ENCODE results near the gene FFAR3. TPM values are rescaled to one million over a fixed set of nuclear protein-coding genes. Genes with fewer than 3 reads are reported as not detected.
"Not testable (repeated sequence)": the region's sequence is repeated elsewhere in the genome, so short reads cannot be mapped to it uniquely, and the experiment has no call there.

Gene FFAR3
- total and polyA plus RNA-seq, 2 experiments from 2014 or later, result 0.21 TPM; not detected in 1

DNA sequence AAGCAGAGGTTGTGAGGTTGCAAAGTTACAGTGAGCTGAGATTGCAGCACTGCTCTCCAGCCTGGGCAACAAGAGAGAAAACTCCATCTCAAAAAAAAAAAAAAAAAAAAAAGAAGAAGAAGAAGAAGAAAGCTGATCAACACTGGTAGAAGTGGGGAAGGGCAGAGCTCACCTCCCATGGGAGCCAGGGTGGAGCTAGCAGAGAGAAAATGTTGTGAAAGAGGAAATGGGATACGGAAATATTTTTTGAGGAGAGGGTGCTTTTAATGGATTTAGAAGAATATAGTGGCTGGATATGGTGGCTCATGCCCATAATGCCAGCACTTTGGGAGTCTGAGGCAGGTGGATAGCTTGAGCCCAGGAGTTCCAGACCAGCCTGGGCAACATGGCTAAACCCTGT lies 19.4 kb downstream of the FFAR3 start:
- peak in 1 of 2 donors; percentile 19 for DNase-seq (ENCODE audit: low read depth in 1 of 2, low spot score in 1 of 2)
- H3K27me3 ChIP-seq, result no peaks in the 10 kb centered on the region

DNA sequence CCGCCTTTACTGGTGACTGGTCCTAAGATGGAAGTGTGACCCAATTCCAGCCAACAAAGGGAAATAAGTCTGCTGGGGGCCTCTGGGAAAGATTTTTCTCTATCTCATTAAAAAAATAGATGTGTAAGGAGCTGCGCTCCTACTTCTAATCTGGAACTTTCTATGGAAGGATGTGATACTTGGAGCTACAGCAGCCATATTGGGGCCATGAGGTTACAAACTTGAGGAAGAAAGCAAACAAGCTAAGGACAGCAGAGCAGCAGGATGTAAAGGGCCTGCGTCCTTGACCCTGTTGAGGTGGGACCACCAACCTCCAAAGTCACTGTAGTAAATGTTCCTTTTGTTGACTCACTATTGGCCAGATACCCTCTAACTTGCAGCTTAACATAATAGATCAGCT lies 20.1 kb downstream of the FFAR3 start:
- TF ChIP-seq, protein P1, sequence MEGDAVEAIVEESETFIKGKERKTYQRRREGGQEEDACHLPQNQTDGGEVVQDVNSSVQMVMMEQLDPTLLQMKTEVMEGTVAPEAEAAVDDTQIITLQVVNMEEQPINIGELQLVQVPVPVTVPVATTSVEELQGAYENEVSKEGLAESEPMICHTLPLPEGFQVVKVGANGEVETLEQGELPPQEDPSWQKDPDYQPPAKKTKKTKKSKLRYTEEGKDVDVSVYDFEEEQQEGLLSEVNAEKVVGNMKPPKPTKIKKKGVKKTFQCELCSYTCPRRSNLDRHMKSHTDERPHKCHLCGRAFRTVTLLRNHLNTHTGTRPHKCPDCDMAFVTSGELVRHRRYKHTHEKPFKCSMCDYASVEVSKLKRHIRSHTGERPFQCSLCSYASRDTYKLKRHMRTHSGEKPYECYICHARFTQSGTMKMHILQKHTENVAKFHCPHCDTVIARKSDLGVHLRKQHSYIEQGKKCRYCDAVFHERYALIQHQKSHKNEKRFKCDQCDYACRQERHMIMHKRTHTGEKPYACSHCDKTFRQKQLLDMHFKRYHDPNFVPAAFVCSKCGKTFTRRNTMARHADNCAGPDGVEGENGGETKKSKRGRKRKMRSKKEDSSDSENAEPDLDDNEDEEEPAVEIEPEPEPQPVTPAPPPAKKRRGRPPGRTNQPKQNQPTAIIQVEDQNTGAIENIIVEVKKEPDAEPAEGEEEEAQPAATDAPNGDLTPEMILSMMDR (IDR thresholded peaks at IDR 0.05; ENCODE audit: low read depth, low read length), result no peak
- DNase-seq (ENCODE audit: low read depth in 1 of 2, low spot score in 1 of 2), result no peak
- no peak overlapping the region for H3K4me3 ChIP-seq
- peaks cover 30% of the 10 kb centered on the region for H3K4me1 ChIP-seq (ENCODE audit: low read depth)
- no peaks in the 10 kb centered on the region for H3K27me3 ChIP-seq
- H3K36me3 ChIP-seq, result no peaks in the 10 kb centered on the region
- no peak overlapping the region for H3K27ac ChIP-seq
- H3K9me3 ChIP-seq (ENCODE audit: low read depth), result no peaks in the 10 kb centered on the region

More for the DNA sequence above, 19.4 kb downstream of the FFAR3 start:
- Histone ChIP-seq H3K27ac (no peak overlapping the region), H3K4me3 (no peak overlapping the region), H3K36me3 (no peaks in the 10 kb centered on the region), H3K4me1 (ENCODE audit: low read depth) (peaks cover 30% of the 10 kb centered on the region), H3K9me3 (ENCODE audit: low read depth) (no peaks in the 10 kb centered on the region)
- TF ChIP-seq, protein P1 (IDR thresholded peaks at IDR 0.05; ENCODE audit: low read depth, low read length), result no peak

DNA sequence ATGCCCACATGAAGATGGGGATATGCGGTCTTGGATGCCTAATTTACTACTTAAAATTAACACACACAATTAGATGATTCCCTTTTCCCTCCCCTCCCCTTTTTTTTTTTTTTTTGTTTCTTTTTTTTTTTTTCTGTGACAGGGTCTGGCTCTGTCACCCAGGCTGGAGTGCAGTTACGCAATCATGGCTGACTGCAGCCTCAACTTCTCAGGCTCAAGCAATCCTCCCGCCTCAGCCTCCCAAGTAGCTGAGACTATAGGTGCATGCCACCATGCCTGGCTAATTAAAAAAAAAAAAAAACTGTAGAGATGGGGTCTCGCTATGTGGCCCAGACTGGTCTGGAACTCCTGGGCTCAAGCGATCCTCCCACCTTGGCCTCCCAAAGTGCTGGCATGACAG lies 21.3 kb downstream of the FFAR3 start:
- not testable (repeated sequence) for H3K27me3 ChIP-seq; DNase-seq (ENCODE audit: low read depth in 1 of 2, low spot score in 1 of 2); H3K4me3 ChIP-seq; H3K9me3 ChIP-seq (ENCODE audit: low read depth); H3K36me3 ChIP-seq
- Histone ChIP-seq H3K27ac (peak overlapping the region; percentile 87), H3K4me1 (ENCODE audit: low read depth) (peaks cover 30% of the 10 kb centered on the region)

DNA sequence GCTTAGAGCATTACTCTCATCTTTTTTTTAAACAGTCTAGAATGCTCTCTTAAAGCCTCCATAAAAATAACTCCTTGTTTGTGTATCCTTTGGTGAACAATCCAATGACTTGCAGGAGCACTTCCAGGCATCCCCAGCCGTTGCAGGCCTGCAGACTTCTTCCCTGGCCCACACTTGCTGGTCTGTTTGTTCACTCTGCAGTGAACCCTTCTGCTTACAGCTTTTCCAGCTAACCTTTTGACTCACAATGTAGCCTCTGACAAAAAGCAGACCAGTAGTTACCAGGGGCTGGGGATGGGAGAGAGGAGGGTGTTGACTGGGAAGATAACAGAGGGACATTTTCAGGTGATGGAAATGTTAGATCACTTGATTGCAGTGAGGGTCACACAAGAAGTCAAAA lies 21.7 kb downstream of the FFAR3 start:
- Histone ChIP-seq H3K4me1 (ENCODE audit: low read depth) (peaks cover 30% of the 10 kb centered on the region), H3K4me3 (no peak overlapping the region), H3K27me3 (no peaks in the 10 kb centered on the region), H3K9me3 (ENCODE audit: low read depth) (no peaks in the 10 kb centered on the region), H3K36me3 (no peaks in the 10 kb centered on the region), H3K27ac (peak overlapping the region; percentile 87)
- DNase-seq (ENCODE audit: low read depth in 1 of 2, low spot score in 1 of 2), result peak in 1 of 2 donors; percentile 73
- TF ChIP-seq, protein P1 (IDR thresholded peaks at IDR 0.05; ENCODE audit: low read depth, low read length), result no peak

DNA sequence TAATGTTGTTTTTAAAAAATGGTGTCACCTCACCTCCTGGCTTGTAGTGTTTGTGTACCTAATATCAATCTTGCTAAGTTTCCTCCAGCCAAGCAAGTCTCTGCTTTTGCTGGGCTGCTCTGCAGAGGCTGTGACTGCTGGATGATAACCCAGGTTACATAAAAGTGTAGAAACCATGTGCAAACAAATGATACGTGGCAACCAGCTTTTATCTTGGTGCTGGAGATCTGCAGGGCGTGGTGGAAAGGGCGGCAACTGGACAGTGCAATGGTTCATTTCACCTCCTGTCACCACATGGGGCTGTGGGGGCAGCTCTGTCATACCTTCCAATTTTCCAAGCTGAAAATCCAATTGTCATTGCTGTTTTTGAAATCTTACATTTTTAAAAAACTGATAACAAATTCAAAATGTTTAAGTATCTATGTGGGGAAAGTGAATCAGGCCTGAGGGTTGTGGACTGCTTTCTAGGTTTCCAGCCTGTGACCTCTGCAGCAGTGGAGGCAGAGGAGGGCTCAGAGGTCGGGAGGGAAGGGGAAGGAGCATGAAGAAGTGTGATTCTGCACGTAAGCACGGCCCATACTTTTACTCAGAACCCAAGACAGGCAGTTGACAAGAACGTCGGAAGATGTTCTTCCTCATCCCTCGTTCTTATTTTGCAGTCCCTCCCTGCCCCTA lies 22.3 kb downstream of the FFAR3 start:
- H3K27ac ChIP-seq, result peak overlapping the region; percentile 87
- no peaks in the 10 kb centered on the region for H3K27me3 ChIP-seq
- DNase-seq (ENCODE audit: low read depth in 1 of 2, low spot score in 1 of 2), result peak in 1 of 2 donors; percentile 40
- no peaks in the 10 kb centered on the region for H3K36me3 ChIP-seq
- H3K4me1 ChIP-seq (ENCODE audit: low read depth), result peaks cover 27% of the 10 kb centered on the region
- no peaks in the 10 kb centered on the region for H3K9me3 ChIP-seq (ENCODE audit: low read depth)
- no peak overlapping the region for H3K4me3 ChIP-seq
- TF ChIP-seq, protein P1 (IDR thresholded peaks at IDR 0.05; ENCODE audit: low read depth, low read length), result no peak

DNA sequence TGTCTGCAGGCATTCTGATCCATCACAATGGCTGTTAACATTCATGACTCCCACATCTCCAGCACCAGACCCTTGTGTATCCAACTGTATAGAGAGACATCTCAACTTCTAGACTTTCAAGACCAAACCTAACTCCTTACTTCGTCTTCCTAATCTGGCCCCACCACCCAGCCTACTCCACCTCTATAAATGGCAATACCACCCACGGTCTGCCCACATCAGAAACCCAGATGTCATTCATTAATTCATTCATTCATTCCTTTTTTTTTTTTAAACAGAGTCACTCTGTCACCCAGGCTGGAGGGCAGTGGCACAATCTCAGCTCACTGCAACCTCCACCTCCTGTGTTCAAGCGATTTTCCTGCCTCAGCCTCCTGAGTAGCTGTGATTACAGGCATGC lies 23.1 kb downstream of the FFAR3 start:
- Histone ChIP-seq H3K9me3 (ENCODE audit: low read depth) (no peaks in the 10 kb centered on the region), H3K4me1 (ENCODE audit: low read depth) (peaks cover 25% of the 10 kb centered on the region), H3K27ac (peak overlapping the region; percentile 87), H3K4me3 (no peak overlapping the region), H3K27me3 (no peaks in the 10 kb centered on the region), H3K36me3 (no peaks in the 10 kb centered on the region)
- TF ChIP-seq, protein P1 (IDR thresholded peaks at IDR 0.05; ENCODE audit: low read depth, low read length), result no peak
- DNase-seq (ENCODE audit: low read depth in 1 of 2, low spot score in 1 of 2), result no peak
